ENCODE results near the gene CAPN1. TPM values are rescaled to one million over a fixed set of nuclear protein-coding genes. Genes with fewer than 3 reads are reported as not detected.

Gene CAPN1
- total RNA-seq, 1 experiment from 2014 or later: 175 TPM

- Histone ChIP-seq H2BK15ac (ENCODE audit: low read depth, low read length) (no peak overlapping the region), H2AK5ac (ENCODE audit: insufficient read length, low read length) (no peak overlapping the region), H2BK12ac (ENCODE audit: insufficient read length, low read depth, low read length) (no peak overlapping the region), H4K91ac (ENCODE audit: insufficient read length, low read depth, low read length) (no peak overlapping the region), H3K27ac (ENCODE audit: insufficient read length, low read depth, low read length) (no peak overlapping the region), H2BK20ac (ENCODE audit: low read depth, low read length, poor library complexity, severe bottlenecking) (no peak overlapping the region), H3K56ac (ENCODE audit: insufficient read length, low read depth, low read length) (no peak overlapping the region), H2BK5ac (ENCODE audit: insufficient read length, low read length) (no peak overlapping the region), H3K4me2 (ENCODE audit: insufficient read depth, insufficient read length, low read length) (peak overlapping the region; percentile 50), H4K20me1 (ENCODE audit: control insufficient read depth, insufficient read depth, insufficient read length) (no peaks in the 10 kb centered on the region), H3K23me2 (ENCODE audit: insufficient read length, low read depth, low read length, poor library complexity, severe bottlenecking) (peaks cover 6% of the 10 kb centered on the region), H3T11ph (ENCODE audit: low read length) (no peak overlapping the region), H3K4me1 (ENCODE audit: insufficient read depth, low read length) (peaks cover 8% of the 10 kb centered on the region; the same call in 1 of the 2 replicates), H2BK120ac (ENCODE audit: low read depth, low read length, poor library complexity, severe bottlenecking) (no peak overlapping the region), H3K9ac (ENCODE audit: extremely low read depth, insufficient read length, low read length) (peak overlapping the region; percentile 12), H2AFZ (ENCODE audit: low read length) (no peak overlapping the region), H3K9me3 (ENCODE audit: control insufficient read depth, low read depth, low read length) (no peaks in the 10 kb centered on the region), H3K18ac (ENCODE audit: insufficient read length, low read depth, low read length) (peak overlapping the region; percentile 37), H4K8ac (replicated peaks; ENCODE audit: insufficient read length, low read depth, low read length) (no peak overlapping the region), H3K79me2 (ENCODE audit: insufficient read depth, low read length) (no peaks in the 10 kb centered on the region), H3K79me1 (ENCODE audit: insufficient read depth, low read depth, low read length, poor library complexity, severe bottlenecking) (no peaks in the 10 kb centered on the region), H3K14ac (ENCODE audit: insufficient read depth, low read length) (no peak overlapping the region; the same call in 1 of the 2 replicates), H3K27me3 (ENCODE audit: insufficient read depth, low read length) (no peaks in the 10 kb centered on the region), H4K5ac (ENCODE audit: insufficient read length, low read depth, low read length) (no peak overlapping the region), H3K23ac (ENCODE audit: insufficient read length, low read depth, low read length) (no peak overlapping the region), H3K4ac (ENCODE audit: low read depth, low read length) (no peak overlapping the region)
- DNase-seq: no peak
- H3K27me3 Mint-ChIP-seq (ENCODE audit: low read depth): no peaks in the 10 kb centered on the region
- H3K9me3 Mint-ChIP-seq: peaks cover 0 to 3% of the 10 kb centered on the region in 2 experiments; a peak in 1 of 5 replicates
- no CpG with 5 or more reads among the region's 16 CpGs for WGBS (ENCODE audit: extremely low coverage, insufficient read length, low lambda C conversion rate)
- peak overlapping the region in 1 of 2 experiments; percentile 68; a peak in 3 of 5 replicates for H3K4me3 Mint-ChIP-seq
- TF ChIP-seq CTCF (conservative IDR thresholded peaks at IDR 0.05): no peak
- H3K36me3 Mint-ChIP-seq (ENCODE audit: insufficient read depth in 1 of 3, low read depth in 3 of 3): peaks cover under 1 to 24% (median 20%) of the 10 kb centered on the region in 3 experiments; a peak in 6 of 7 replicates
- peak overlapping the region in 2 of 3 experiments; percentile 80 to 85; a peak in 5 of 7 replicates for H3K27ac Mint-ChIP-seq
- H3K4me1 Mint-ChIP-seq: peaks cover 27 to 53% of the 10 kb centered on the region in 2 experiments
Observed at GRCh38 chr11:65214212-65214845, 32.6 kb downstream of the CAPN1 start.

All from H9 (cell line).